Right hindlimb (tissue), 1 donor: ENCODE results near the gene APOA4.

Experiments used
- DNase-seq: peaks from one replicate; pipeline ENCODE4 v3.0.0-alpha.2; 2018

Gene APOA4

GRCh38 chr11:116773203-116774097, 49.7 kb downstream of the APOA4 start:
- DNase-seq: no peak

GRCh38 chr11:116772443-116773202, 50.5 kb downstream of the APOA4 start, which contains the start of gene BUD13:
TSS of gene BUD13 (minus strand) at chr11:116772987. CDS start at chr11:116772964, 23 bp downstream.
- DNase-seq: peak; percentile 93

- DNase-seq: no peak
Observed at GRCh38 chr11:116771935-116772334, 51.2 kb downstream of the APOA4 start.
